HG03280 (cell line): ENCODE measurements around the gene OVCH2.

ENCODE experiments used
- ATAC-seq: cut with Tn5 transposase; IDR thresholded peaks from one replicate; pipeline ENCODE4 v1.9.1; 2021; ENCODE audit warnings: mild to moderate bottlenecking, moderate library complexity; ENCODE audit not compliant: unreplicated experiment

Gene OVCH2

GRCh38 chr11:7640816-7641215, 65.5 kb downstream of the OVCH2 start:
- no peak for ATAC-seq

- ATAC-seq = no peak
Observed at GRCh38 chr11:7639643-7640025, 66.6 kb downstream of the OVCH2 start.
